HuH-7 (cell line): ENCODE measurements around the gene GPLD1.

Experiments used
- DNase-seq: peaks from one replicate; pipeline ENCODE4 v3.0.0; 2011; ENCODE audit warnings: low spot score

The GPLD1 gene

DNA sequence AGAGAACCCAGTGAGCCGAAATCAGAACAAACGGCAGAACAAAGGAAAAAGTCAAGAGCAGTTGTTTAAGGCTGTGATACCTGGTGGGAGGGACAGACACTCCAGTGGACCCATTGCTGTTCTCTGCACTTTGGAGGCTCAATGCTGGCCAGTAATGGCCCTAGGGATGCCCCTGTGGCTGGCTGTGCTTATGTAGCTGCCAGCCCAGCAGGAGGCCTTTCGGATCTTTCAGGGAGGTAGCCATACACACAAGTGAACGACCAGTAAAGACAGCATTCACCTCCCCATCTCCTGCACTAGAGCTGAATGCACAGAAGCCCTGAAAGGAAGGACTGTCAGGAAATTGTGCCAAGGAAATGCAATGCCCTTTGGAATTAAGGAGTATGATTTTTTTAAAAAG lies 34.3 kb downstream of the GPLD1 start:
- DNase-seq, result no peak

- no peak for DNase-seq
Observed at GRCh38 chr6:24454452-24454851, 34.9 kb downstream of the GPLD1 start.

- no peak for DNase-seq
Observed at GRCh38 chr6:24453921-24454320, 35.5 kb downstream of the GPLD1 start.

GRCh38 chr6:24451581-24452388 lies 37.6 kb downstream of the GPLD1 start:
- DNase-seq, result peak; percentile 11

GRCh38 chr6:24448828-24449525 lies 40.4 kb downstream of the GPLD1 start:
- no peak for DNase-seq

DNA sequence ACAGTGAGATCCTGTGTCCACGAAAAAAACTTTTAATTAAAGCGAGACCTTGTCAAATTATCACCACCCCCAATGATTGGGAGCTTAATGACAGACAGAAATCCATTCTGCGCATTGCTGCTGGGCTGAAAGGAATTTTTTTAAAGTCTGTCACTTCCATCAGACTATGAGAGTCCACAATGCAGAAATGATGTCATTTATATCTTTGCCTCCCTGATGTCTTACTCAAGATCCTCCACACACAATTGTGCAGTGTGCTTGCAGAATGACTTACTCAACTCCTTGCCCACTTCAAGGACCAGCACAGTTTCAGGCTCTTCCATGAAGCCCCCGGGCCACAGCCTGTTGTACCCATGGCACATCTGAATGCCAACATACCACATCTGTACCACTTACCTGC lies 41.0 kb downstream of the GPLD1 start:
- no peak for DNase-seq

DNA sequence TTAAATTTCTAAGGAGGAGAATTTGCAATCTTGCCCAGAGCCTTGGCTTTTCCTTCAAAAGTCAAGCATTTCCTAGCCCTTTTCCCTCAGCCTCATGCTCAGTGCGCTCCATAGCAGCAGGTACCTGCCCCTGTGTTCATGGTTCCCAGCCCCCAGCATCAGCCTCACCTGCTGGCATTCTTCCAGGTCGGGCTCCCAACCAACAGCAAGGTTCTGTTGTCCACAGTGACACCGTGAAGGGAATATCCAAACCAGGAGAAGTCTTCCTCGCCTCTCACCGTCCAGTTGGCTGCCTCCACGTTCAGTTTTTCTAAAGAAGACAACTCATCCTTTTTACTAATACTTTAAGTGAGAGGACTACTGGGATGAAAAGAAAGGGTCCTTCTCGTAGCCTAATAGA lies 42.7 kb downstream of the GPLD1 start:
- no peak for DNase-seq

- no peak for DNase-seq
Observed at GRCh38 chr6:24445704-24446103, 43.7 kb downstream of the GPLD1 start.

GRCh38 chr6:24444588-24444987 lies 44.8 kb downstream of the GPLD1 start:
- DNase-seq, result no peak

DNA sequence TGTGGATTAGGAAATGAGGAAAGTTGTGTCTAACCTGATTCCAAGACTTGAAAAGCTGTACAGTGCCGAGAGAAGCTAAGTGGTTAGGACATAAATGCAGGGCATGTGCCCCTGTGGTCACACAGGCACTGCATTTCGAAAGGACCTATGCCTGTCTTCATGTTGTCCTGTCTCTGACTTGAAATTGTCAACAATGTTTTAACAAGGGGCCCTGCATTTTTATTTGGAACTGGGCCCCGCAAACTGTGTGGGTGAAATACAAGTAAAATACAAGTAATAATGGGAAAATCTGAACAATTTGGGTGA lies 47.8 kb downstream of the GPLD1 start:
- no peak for DNase-seq

GRCh38 chr6:24440897-24441598 lies 48.3 kb downstream of the GPLD1 start:
- peak; percentile 49 for DNase-seq

DNA sequence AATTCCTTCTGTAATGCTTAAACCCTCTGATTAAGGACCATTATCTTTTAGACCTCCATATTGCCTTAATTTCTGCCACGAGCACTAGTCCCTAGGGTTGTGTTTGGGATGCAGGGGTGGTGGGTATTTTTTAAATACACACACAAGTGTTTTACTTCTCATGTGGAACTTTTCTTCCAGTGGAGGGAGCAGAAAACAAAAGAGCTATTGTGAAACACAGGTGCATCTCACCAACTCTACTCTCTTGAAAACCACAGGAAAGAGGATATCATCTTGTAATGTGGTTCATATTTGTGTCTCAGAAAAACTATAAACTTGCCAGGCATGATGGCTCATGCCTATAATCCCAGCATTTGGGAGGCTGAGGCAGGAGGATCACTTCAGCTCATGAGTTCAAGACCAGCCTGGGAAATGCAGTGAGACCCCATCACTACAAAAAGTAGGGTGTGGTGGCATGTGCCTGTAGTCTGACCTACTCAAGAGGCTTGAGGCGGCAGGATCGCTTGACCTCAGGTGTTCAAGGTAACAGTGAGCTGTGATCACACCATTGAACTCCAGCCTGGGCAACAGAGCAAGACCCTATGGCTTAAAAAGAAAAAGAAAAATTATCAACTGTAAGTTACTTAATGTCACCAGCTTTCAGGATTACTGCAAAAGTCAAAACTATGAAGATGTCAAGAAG lies 49.4 kb downstream of the GPLD1 start:
- DNase-seq, result no peak

DNA sequence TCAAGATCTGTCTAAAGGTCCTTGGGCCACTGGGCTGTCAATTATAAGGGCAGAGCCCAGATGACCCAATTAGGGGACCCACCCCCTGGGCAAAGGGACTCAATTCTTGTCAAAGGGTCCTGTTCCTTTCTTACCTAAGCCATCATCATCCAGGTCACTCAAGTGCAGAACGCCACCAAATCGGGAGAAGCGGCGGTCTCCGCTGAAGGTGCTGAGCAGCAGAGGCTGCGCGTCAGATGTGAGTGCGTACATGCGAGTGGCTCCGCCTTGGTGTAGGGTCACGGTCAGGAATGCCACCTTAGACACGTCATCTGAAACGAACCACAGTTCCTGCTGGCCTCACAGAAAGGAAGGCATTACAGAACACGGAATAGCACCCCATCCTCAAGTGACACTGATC lies 52.4 kb downstream of the GPLD1 start:
- DNase-seq, result no peak

- no peak for DNase-seq
Observed at GRCh38 chr6:24432611-24433010, 56.8 kb downstream of the GPLD1 start.

- DNase-seq, result peak; percentile 53
Observed at GRCh38 chr6:24431045-24431451, 58.3 kb downstream of the GPLD1 start.

DNA sequence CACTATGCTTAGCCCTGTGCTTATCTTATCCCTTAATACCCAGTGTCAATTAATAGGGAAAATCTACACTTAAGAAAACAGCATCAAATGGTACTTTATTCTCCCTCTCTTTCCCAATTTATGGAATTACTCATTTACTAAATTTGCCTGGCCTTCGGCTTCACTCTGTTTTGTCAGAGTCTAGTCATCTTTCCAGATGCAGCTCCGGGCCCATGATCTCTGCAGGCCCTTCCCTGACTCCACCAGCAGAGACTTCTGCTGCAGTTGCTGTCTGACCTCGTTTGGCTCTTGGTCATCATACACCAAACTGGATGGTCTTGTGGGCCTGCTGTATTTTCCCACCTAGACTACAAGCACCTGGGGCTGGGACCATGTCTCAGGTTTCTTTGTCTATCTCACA lies 59.3 kb downstream of the GPLD1 start:
- no peak for DNase-seq

- DNase-seq, result no peak
Observed at GRCh38 chr6:24429146-24429545, 60.2 kb downstream of the GPLD1 start.

DNA sequence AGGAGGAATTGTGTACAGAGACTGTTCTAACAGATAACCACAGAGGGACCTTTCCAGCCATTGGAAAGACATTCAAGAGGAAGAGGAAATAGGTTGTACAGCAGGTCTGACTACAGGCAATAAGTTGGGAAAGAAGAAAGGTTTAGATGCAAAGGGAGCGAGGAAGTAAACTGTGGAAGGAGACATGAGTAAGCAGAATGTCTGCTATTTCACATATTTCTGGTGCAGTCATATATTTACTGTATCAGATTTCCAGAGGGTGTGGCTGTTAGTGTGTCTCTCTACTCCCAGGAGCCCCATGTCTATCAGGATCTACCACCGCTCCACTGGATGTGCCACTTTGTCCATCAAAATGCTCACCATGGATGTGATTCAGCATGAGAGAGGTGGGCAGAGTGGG lies 60.8 kb downstream of the GPLD1 start:
- no peak for DNase-seq

GRCh38 chr6:24426729-24427446 lies 62.5 kb downstream of the GPLD1 start:
- DNase-seq, result no peak

- no peak for DNase-seq
Observed at GRCh38 chr6:24425091-24425490, 64.3 kb downstream of the GPLD1 start.

- no peak for DNase-seq
Observed at GRCh38 chr6:24419526-24419925, 69.9 kb downstream of the GPLD1 start.

DNA sequence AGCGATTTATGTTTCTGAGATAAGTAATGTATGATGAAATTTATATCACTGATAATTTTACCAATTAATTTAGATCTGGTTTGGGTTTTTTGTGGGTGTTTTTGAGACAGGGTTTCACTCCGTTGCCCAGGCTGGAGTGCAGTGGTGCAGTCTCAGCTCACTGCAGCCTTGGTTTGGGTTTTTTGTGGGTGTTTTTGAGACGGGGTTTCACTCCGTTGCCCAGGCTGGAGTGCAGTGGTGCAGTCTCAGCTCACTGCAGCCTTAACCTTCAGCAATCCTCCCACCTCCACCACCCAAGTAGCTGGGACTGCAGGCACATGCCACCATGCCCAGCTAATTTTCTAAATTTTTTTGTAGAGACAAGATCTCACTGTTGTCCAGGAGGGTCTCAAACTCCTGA lies 73.6 kb downstream of the GPLD1 start:
- no peak for DNase-seq
